ENCODE data around the gene CDC42BPG.

CDC42BPG gene

GRCh38 chr11:64831411-64831891 lies 13.0 kb downstream of the CDC42BPG start:
- DNase-seq (ENCODE audit: low spot score) = no peak
- no peak overlapping the region for H3K27ac ChIP-seq

GRCh38 chr11:64829536-64830251 lies 14.8 kb downstream of the CDC42BPG start:
- no peak for TF ChIP-seq CTCF (IDR thresholded peaks at IDR 0.05)
- no peak overlapping the region for H3K4me3 ChIP-seq
- no peak for DNase-seq (ENCODE audit: low spot score)
- H3K27ac ChIP-seq = no peak overlapping the region

More at GRCh38 chr11:64831411-64831891, 13.0 kb downstream of the CDC42BPG start:
- TF ChIP-seq CTCF (IDR thresholded peaks at IDR 0.05) = no peak
- no peak overlapping the region for H3K4me3 ChIP-seq

GRCh38 chr11:64827451-64827839 lies 17.0 kb downstream of the CDC42BPG start:
- DNase-seq (ENCODE audit: low spot score) = no peak
- H3K27ac ChIP-seq = no peak overlapping the region
- TF ChIP-seq CTCF (IDR thresholded peaks at IDR 0.05) = no peak
- no peak overlapping the region for H3K4me3 ChIP-seq

- H3K4me3 ChIP-seq = no peak overlapping the region
- no peak for DNase-seq (ENCODE audit: low spot score)
- H3K27ac ChIP-seq = no peak overlapping the region
- no peak for TF ChIP-seq CTCF (IDR thresholded peaks at IDR 0.05)
These were observed 17.6 kb downstream of the CDC42BPG start for GRCh38 chr11:64826578-64827450.

- no peak for DNase-seq (ENCODE audit: low spot score)
- no peak for TF ChIP-seq CTCF (IDR thresholded peaks at IDR 0.05)
- Histone ChIP-seq H3K27ac (no peak overlapping the region), H3K4me3 (no peak overlapping the region)
These were observed 18.4 kb downstream of the CDC42BPG start for GRCh38 chr11:64826062-64826461.

- H3K27ac ChIP-seq = no peak overlapping the region
- no peak for TF ChIP-seq CTCF (IDR thresholded peaks at IDR 0.05)
- no peak for DNase-seq (ENCODE audit: low spot score)
These were observed 20.8 kb downstream of the CDC42BPG start for GRCh38 chr11:64823568-64824119.

More at GRCh38 chr11:64823568-64824119, 20.8 kb downstream of the CDC42BPG start:
- H3K4me3 ChIP-seq = no peak overlapping the region

All from coronary artery (tissue), 2 donors.